ENCODE measurements around the gene GATAD2B.

The GATAD2B gene

GRCh38 chr1:153958961-153959260 lies 36.1 kb upstream of the GATAD2B start:
- H3K36me3 Mint-ChIP-seq: peaks cover 33 to 70% of the 10 kb centered on the region in 2 donors
- peak overlapping the region; percentile 96 to 97 for H3K4me3 Mint-ChIP-seq
- no peaks in the 10 kb centered on the region for H3K27me3 Mint-ChIP-seq
- peaks cover 56 to 72% of the 10 kb centered on the region in 2 donors for H3K4me1 Mint-ChIP-seq
- peak overlapping the region; percentile 27 for H3K27ac Mint-ChIP-seq
- no peak for ATAC-seq (replicated peaks)
- no peak for DNase-seq
- H3K9me3 Mint-ChIP-seq: no peaks in the 10 kb centered on the region

- H3K4me1 Mint-ChIP-seq: peaks cover 55 to 77% of the 10 kb centered on the region in 2 donors
- H3K27ac Mint-ChIP-seq: peak within 1 kb of the TSS; percentile 98
- peak; percentile 96 for DNase-seq
- no peaks in the 10 kb centered on the region for H3K27me3 Mint-ChIP-seq
- H3K9me3 Mint-ChIP-seq: no peaks in the 10 kb centered on the region
- peaks cover 33 to 71% of the 10 kb centered on the region in 2 donors for H3K36me3 Mint-ChIP-seq
- H3K4me3 Mint-ChIP-seq: peak within 1 kb of the TSS; percentile 96 to 97
- ATAC-seq (replicated peaks): peak; percentile 87 to 89
Measured at GRCh38 chr1:153958111-153958960, 35.6 kb upstream of the GATAD2B start, which contains the start of gene CRTC2. CRTC2 (minus strand) TSS chr1:153958612; CDS start chr1:153958497, 115 bp downstream.

GRCh38 chr1:153957744-153958110 lies 35.0 kb upstream of the GATAD2B start:
- H3K27ac Mint-ChIP-seq: peak overlapping the region; percentile 98
- ATAC-seq (replicated peaks) (peak; percentile 54 to 55), DNase-seq (peak; percentile 54)
- no peaks in the 10 kb centered on the region for H3K27me3 Mint-ChIP-seq
- no peaks in the 10 kb centered on the region for H3K9me3 Mint-ChIP-seq
- peaks cover 36 to 71% of the 10 kb centered on the region in 2 donors for H3K36me3 Mint-ChIP-seq
- peaks cover 55 to 79% of the 10 kb centered on the region in 2 donors for H3K4me1 Mint-ChIP-seq
- H3K4me3 Mint-ChIP-seq: peak overlapping the region; percentile 96 to 97

- H3K4me1 Mint-ChIP-seq: peaks cover 53 to 78% of the 10 kb centered on the region in 2 donors
- DNase-seq (no peak), ATAC-seq (replicated peaks) (peak in 1 of 2 donors; percentile 2)
- H3K4me3 Mint-ChIP-seq: peak overlapping the region; percentile 96 to 97
- no peaks in the 10 kb centered on the region for H3K27me3 Mint-ChIP-seq
- H3K9me3 Mint-ChIP-seq: no peaks in the 10 kb centered on the region
- H3K36me3 Mint-ChIP-seq: peaks cover 36 to 70% of the 10 kb centered on the region in 2 donors
- peak overlapping the region; percentile 98 for H3K27ac Mint-ChIP-seq
Measured at GRCh38 chr1:153956997-153957715, 34.4 kb upstream of the GATAD2B start.

- Mint-ChIP-seq H3K27ac (no peak overlapping the region), H3K9me3 (no peaks in the 10 kb centered on the region), H3K27me3 (no peaks in the 10 kb centered on the region), H3K36me3 (peaks cover 52 to 73% of the 10 kb centered on the region in 2 donors), H3K4me3 (peak overlapping the region in 1 of 2 donors; percentile 7), H3K4me1 (peaks cover 60 to 84% of the 10 kb centered on the region in 2 donors)
- ATAC-seq (replicated peaks): no peak
- DNase-seq: no peak
Measured at GRCh38 chr1:153954826-153955225, 32.1 kb upstream of the GATAD2B start.

- Mint-ChIP-seq H3K4me3 (peak overlapping the region; percentile 7 to 33), H3K27me3 (no peaks in the 10 kb centered on the region), H3K36me3 (peaks cover 57 to 72% of the 10 kb centered on the region in 2 donors), H3K4me1 (peaks cover 57 to 82% of the 10 kb centered on the region in 2 donors), H3K27ac (peak overlapping the region; percentile 60), H3K9me3 (no peaks in the 10 kb centered on the region)
- no peak for ATAC-seq (replicated peaks)
- DNase-seq: no peak
Measured at GRCh38 chr1:153953859-153954365, 31.1 kb upstream of the GATAD2B start.

GRCh38 chr1:153951801-153952200 lies 29.0 kb upstream of the GATAD2B start:
- Mint-ChIP-seq H3K36me3 (peaks cover 53 to 72% of the 10 kb centered on the region in 2 donors), H3K27ac (peak overlapping the region; percentile 48), H3K27me3 (no peaks in the 10 kb centered on the region), H3K4me3 (no peak overlapping the region), H3K4me1 (peaks cover 70 to 87% of the 10 kb centered on the region in 2 donors), H3K9me3 (no peaks in the 10 kb centered on the region)
- ATAC-seq (replicated peaks) (no peak), DNase-seq (no peak)

GRCh38 chr1:153951183-153951582 lies 28.4 kb upstream of the GATAD2B start:
- Mint-ChIP-seq H3K4me1 (peaks cover 66 to 84% of the 10 kb centered on the region in 2 donors), H3K27me3 (no peaks in the 10 kb centered on the region), H3K36me3 (peaks cover 55 to 70% of the 10 kb centered on the region in 2 donors), H3K9me3 (no peaks in the 10 kb centered on the region), H3K4me3 (no peak overlapping the region), H3K27ac (peak overlapping the region; percentile 74)
- DNase-seq: no peak
- no peak for ATAC-seq (replicated peaks)

GRCh38 chr1:153946622-153947241 lies 24.0 kb upstream of the GATAD2B start, which contains the start of gene DENND4B:
DENND4B (minus strand) TSS chr1:153946718; CDS start chr1:153944374, 2,344 bp downstream.
- Mint-ChIP-seq H3K4me1 (peaks cover 72 to 89% of the 10 kb centered on the region in 2 donors), H3K4me3 (peak within 1 kb of the TSS; percentile 95), H3K36me3 (peaks cover 64 to 86% of the 10 kb centered on the region in 2 donors), H3K27me3 (no peaks in the 10 kb centered on the region), H3K27ac (peak within 1 kb of the TSS; percentile 99), H3K9me3 (no peaks in the 10 kb centered on the region)
- DNase-seq (peak; percentile 76), ATAC-seq (replicated peaks) (peak; percentile 58 to 60)

GRCh38 chr1:153945795-153946621 lies 23.2 kb upstream of the GATAD2B start:
- peak; percentile 96 for DNase-seq
- peak overlapping the region; percentile 99 for H3K27ac Mint-ChIP-seq
- H3K4me3 Mint-ChIP-seq: peak overlapping the region; percentile 95
- no peaks in the 10 kb centered on the region for H3K27me3 Mint-ChIP-seq
- peak; percentile 80 to 83 for ATAC-seq (replicated peaks)
- H3K4me1 Mint-ChIP-seq: peaks cover 64 to 82% of the 10 kb centered on the region in 2 donors
- peaks cover 61 to 86% of the 10 kb centered on the region in 2 donors for H3K36me3 Mint-ChIP-seq
- no peaks in the 10 kb centered on the region for H3K9me3 Mint-ChIP-seq

- Mint-ChIP-seq H3K4me3 (peak overlapping the region; percentile 95), H3K36me3 (peaks cover 59 to 86% of the 10 kb centered on the region in 2 donors), H3K4me1 (peaks cover 62 to 81% of the 10 kb centered on the region in 2 donors), H3K9me3 (no peaks in the 10 kb centered on the region), H3K27me3 (no peaks in the 10 kb centered on the region), H3K27ac (peak overlapping the region; percentile 99)
- peak; percentile 59 to 62 for ATAC-seq (replicated peaks)
- DNase-seq: peak; percentile 71
Measured at GRCh38 chr1:153945131-153945794, 22.5 kb upstream of the GATAD2B start.

GRCh38 chr1:153944827-153945117 lies 22.0 kb upstream of the GATAD2B start:
- peaks cover 59 to 86% of the 10 kb centered on the region in 2 donors for H3K36me3 Mint-ChIP-seq
- H3K4me3 Mint-ChIP-seq: peak overlapping the region; percentile 95
- ATAC-seq (replicated peaks): no peak
- H3K4me1 Mint-ChIP-seq: peaks cover 59 to 81% of the 10 kb centered on the region in 2 donors
- DNase-seq: no peak
- H3K27me3 Mint-ChIP-seq: no peaks in the 10 kb centered on the region
- H3K9me3 Mint-ChIP-seq: no peaks in the 10 kb centered on the region
- peak overlapping the region; percentile 99 for H3K27ac Mint-ChIP-seq

Data from stimulated activated naive B cell treated with anti-CD40 and anti-IgM and Interleukin-4, amounts not matched to agents 10 μg/mL and 1 μg/mL and 100 μg/mL, for 72 hours (primary cell).